Neural crest cell (in vitro differentiated cells): ENCODE measurements around the gene APOO. TPM values are rescaled to one million over a fixed set of nuclear protein-coding genes. Genes with fewer than 3 reads are reported as not detected.

Experiments
- DNase-seq: peaks from one replicate; pipeline ENCODE4 v3.0.0; 2021; ENCODE audit warnings: low read depth, mixed read lengths, low spot score
- H3K27ac Mint-ChIP-seq: one replicate; pipeline ENCODE4 v1.8.0; 2021; ENCODE audit warnings: mild to moderate bottlenecking, mixed read lengths; ENCODE audit not compliant: unreplicated experiment
- H3K27me3 Mint-ChIP-seq: 2 replicates; pipeline ENCODE4 v1.8.0; 2021; ENCODE audit warnings: low read depth, mild to moderate bottlenecking, mixed read lengths
- H3K36me3 Mint-ChIP-seq: 2 replicates; pipeline ENCODE4 v1.8.0; 2021; ENCODE audit warnings: low read depth, mild to moderate bottlenecking, mixed read lengths
- H3K4me1 Mint-ChIP-seq: 2 replicates; pipeline ENCODE4 v1.8.0; 2021; ENCODE audit warnings: mixed read lengths
- H3K4me3 Mint-ChIP-seq: one replicate; pipeline ENCODE4 v1.8.0; 2021; ENCODE audit warnings: mild to moderate bottlenecking, mixed read lengths
- H3K9me3 Mint-ChIP-seq: 2 replicates; pipeline ENCODE4 v1.8.0; 2021; ENCODE audit warnings: mixed read lengths
- CTCF ChIP-seq: fragments of 200-600 bp; sonication (generic); conservative IDR thresholded peaks from 2 replicates; pipeline ENCODE4 v1.5.0; 2021; ENCODE audit warnings: antibody characterized with exemption, mild to moderate bottlenecking
- long read RNA-seq: library from polyadenylated mRNA; unstranded; transcript quantifications from one replicate; pipeline ENCODE4 v2.0.0, GENCODE V29; 2020
- total RNA-seq: library from RNA; stranded (reverse); gene quantifications from 2 replicates; pipeline ENCODE4 v1.2.1, GENCODE V29; 2021

APOO gene
- total RNA-seq: 91.0 and 103 TPM in 2 replicates
- long read RNA-seq, transcript APOO-201 (9 exons, 1,118 nt): major isoform, 25 of 55 reads
- long read RNA-seq, partial matches to known transcripts: 5 of 55 reads
- long read RNA-seq, other reads (novel, unspliced or antisense): 25 of 55 reads

GRCh38 chrX:23907498-23908218 lies at the start of gene APOO, which contains the start of gene CXorf58:
APOO (minus strand) TSS chrX:23907938; CDS start chrX:23907702, 236 bp downstream.
CXorf58 (plus strand) TSS chrX:23908006; CDS start chrX:23910303, 2,297 bp downstream.
- Mint-ChIP-seq H3K9me3 (no peaks in the 10 kb centered on the region), H3K27ac (peak within 1 kb of the TSS; percentile 96), H3K4me3 (peak within 1 kb of the TSS; percentile 94), H3K4me1 (peaks cover 27% of the 10 kb centered on the region), H3K27me3 (no peaks in the 10 kb centered on the region), H3K36me3 (no peaks in the 10 kb centered on the region)
- peak; percentile 94 for TF ChIP-seq CTCF
- peak; percentile 94 for DNase-seq

GRCh38 chrX:23954396-23954795 lies 46.7 kb upstream of the APOO start:
- Mint-ChIP-seq H3K4me1 (peaks cover 16% of the 10 kb centered on the region), H3K27ac (no peak overlapping the region), H3K4me3 (no peak overlapping the region), H3K9me3 (no peaks in the 10 kb centered on the region), H3K36me3 (no peaks in the 10 kb centered on the region), H3K27me3 (no peaks in the 10 kb centered on the region)
- TF ChIP-seq CTCF: no peak
- no peak for DNase-seq

DNA sequence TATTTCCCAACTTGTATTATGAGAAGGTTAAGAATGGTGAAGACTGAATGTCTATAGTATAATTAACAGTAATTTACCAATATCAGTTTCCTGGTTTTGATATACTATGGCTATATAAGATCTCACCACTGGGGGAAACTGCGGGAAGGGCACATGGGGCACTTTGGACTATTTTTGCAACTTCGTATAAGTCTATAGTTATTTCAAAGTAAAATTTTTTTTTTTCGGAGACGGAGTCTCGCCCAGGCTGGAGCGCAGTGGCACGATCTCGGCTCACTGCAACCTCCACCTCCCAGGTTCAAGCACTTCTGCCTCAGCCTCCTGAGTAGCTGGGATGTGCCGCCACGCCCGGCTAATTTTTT lies 46.2 kb upstream of the APOO start:
- TF ChIP-seq CTCF: peak; percentile 33
- no peak overlapping the region for H3K4me3 Mint-ChIP-seq
- no peaks in the 10 kb centered on the region for H3K27me3 Mint-ChIP-seq
- peaks cover 16% of the 10 kb centered on the region for H3K4me1 Mint-ChIP-seq
- no peak overlapping the region for H3K27ac Mint-ChIP-seq
- no peaks in the 10 kb centered on the region for H3K36me3 Mint-ChIP-seq
- H3K9me3 Mint-ChIP-seq: no peaks in the 10 kb centered on the region
- DNase-seq: no peak

DNA sequence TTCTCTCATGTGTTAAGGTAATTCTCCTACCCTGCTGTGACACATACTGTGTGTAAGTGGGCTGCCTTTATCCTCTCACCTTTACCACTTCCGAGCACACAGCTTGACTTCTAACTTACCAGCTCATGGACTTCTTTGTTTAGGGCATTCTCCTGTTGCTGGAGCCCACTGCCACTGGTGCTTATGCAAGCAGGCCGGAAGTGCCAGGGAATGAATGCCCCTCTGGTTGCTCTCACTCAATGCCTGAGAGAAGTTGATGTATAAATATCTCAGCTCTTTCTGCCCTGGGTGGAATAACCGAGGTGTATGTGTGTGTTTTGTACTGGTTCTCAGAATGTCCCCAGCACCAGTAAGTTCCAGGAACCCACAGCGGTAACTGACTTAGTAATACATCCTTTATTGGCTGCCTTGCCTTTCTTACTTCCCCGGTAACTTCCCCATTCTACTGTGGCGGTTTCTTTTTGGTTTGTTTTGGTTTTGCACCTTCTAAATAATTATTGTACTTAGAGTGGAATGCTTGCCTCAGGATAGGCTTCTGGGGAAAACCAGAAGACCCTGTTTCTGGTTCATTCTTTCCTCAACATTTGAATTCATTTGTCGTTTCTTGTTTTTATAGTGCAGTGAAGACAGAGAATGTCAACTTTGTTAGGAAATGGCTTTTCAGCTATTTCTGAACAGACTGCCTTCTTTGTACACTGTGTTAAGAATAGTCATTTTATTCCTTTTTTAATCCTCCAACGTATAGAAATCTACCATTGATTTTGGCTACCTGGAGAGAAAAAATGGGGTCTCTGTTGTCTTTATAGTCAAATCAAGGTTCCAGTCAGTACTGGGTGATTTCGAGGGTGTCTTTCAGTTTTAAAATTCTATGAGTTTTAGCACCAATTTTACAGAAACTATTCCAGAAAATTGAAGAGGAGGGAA lies 45.5 kb upstream of the APOO start:
- Mint-ChIP-seq H3K27ac (peak overlapping the region; percentile 76), H3K9me3 (no peaks in the 10 kb centered on the region), H3K4me1 (peaks cover 16% of the 10 kb centered on the region), H3K4me3 (no peak overlapping the region), H3K36me3 (no peaks in the 10 kb centered on the region), H3K27me3 (no peaks in the 10 kb centered on the region)
- DNase-seq: no peak
- no peak for TF ChIP-seq CTCF

DNA sequence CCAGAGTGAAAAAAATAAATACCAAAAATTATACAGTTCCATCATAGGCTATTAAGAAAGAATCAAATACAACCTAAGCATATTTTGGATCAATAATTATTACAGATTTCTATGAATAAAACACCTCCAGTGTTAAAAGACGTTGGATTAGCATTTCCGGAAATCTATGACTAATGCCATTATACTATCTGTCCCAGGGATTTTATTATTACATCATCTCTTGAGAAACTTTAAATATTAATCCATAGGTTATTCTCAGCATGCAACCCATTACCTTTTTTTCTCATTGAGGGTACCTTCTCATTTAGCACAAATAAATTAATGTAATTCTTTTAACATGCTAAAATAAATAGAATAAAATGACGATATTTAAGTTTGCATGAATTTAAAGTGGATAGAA lies 44.7 kb upstream of the APOO start:
- no peaks in the 10 kb centered on the region for H3K9me3 Mint-ChIP-seq
- H3K36me3 Mint-ChIP-seq: no peaks in the 10 kb centered on the region
- no peak overlapping the region for H3K27ac Mint-ChIP-seq
- H3K27me3 Mint-ChIP-seq: no peaks in the 10 kb centered on the region
- H3K4me3 Mint-ChIP-seq: no peak overlapping the region
- H3K4me1 Mint-ChIP-seq: peaks cover 16% of the 10 kb centered on the region
- TF ChIP-seq CTCF: no peak
- DNase-seq: no peak
